Stimulated activated CD4-positive, alpha-beta T cell treated with anti-CD3 and anti-CD28 coated beads, Interleukin-1b, Interleukin-23, amount 100 ng/mL, for 4 hours (primary cell): ENCODE measurements around the gene CRYGN.

Experiments used
- DNase-seq, 2 donors: peaks; one replicate each; pipeline ENCODE4 v3.0.0-alpha.2; 2020; ENCODE audit warnings: low read depth in 2 of 2

The CRYGN gene

DNA sequence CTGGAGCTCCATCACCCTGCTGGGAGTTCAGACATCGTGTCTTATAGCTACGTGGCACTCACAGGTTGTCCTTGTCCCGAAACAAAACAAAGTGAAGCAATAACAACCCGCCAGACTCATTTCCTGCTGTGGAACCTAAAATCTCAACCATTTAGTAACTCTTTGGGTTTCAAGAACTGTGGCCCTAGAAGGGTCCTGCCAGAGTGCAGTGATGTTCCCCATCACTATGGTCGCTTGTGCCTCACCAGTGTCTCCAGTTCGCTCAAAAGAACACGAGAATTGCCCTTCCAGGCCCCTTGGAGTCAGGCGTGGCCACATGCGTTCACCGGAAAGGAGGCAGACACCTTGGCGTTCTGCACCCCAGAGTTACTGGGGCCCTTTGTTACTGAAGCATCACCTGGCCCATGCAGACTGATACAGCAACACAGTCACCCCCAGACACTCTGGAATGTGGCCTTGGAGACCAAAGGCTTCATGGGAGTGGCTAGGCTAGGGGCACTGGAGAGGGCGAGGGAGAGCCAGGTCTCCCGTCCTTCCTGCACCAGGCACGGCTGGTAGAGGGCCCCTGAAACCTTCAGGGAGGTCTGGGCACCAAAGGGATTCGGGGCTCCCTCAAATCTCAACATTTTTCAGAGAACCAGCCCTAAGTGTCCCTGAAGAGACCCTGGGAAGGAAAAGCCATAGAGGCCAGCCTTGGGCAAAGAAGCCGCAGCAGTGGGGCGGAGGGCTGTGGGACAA lies 908 bp downstream of the CRYGN start:
- no peak for DNase-seq

DNA sequence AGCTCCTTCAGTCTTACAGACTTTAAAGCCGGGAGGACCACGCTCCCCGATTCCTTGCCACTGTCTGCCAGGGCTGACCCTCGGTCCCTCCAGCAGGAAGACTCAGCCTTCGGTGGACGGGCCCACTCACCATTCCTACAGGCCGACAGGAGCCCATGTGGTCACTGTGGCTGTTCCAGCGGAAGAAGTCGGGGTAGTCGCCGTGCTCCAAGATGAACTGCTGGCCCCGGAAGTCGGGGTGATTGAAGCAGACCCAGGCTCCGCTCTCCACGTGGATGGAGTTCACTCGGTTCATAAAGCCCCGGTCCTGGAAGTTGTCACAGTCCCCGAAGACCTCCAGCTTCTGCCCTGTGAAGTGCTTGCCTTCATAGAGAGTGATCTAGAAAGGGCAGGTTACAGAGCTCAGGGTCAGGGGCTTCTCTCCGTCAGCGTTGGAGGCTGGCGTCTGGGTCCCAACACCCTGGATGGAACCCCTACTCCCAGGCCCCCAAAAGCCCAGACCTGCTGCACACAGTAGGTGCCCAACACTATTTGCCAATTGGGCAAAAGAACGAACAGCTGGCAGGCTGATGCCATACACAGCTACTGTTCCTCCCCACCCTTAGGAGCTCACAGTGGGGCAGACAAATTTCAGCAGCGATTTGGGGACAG lies 1.9 kb downstream of the CRYGN start:
- DNase-seq, result no peak

DNA sequence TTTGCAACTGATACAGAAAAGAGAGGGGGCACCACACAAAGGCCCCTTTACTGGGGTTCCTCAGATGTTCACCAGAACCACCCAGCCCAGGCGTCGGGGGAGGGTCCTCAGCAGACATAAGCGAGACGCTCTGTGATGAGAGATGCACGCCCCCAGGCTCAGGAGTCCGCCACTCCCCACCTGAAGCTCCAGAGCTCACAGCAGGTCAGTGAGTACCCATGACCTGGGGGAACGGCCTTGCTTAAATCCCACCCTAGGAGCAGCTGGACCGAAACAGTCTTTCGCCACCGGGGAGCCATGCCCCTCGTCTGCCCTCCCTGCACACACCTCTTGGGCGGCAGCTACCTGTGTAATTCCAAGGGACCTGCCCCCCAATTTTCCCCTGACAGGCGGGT lies 2.8 kb downstream of the CRYGN start:
- DNase-seq, result no peak

DNA sequence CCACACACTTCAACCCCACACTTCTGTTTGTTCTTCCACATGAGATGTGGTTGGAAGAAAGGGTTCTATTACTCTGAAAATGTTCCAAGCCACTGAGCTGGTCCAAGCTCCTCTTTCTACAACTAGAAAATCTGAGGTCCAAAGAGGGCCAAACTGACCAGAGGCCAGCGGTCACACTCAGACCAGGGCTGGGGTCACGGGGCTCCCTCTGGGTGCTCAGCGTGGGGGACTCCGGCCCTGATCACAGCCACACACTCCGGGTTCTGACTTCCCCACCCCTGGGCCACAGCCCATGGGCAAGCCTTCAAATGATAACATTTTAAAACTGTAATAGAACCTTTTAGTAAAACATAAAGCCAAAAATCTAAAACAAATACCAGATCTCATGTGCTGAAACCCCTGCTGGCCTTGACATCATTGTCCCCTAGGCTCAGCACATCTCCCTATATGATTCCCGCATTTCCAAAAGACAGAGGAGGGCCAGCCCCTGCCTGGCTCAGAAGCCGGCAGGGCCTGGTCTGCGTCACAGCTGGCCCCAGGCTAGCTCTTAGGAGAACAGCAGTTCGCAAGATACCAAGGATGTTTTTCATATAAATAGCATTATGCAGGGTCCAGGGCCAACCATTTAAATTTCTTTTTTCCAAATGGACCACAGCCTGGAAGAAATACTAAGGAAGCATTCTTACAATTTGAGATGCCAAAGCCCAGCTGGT lies 3.3 kb downstream of the CRYGN start:
- no peak for DNase-seq

DNA sequence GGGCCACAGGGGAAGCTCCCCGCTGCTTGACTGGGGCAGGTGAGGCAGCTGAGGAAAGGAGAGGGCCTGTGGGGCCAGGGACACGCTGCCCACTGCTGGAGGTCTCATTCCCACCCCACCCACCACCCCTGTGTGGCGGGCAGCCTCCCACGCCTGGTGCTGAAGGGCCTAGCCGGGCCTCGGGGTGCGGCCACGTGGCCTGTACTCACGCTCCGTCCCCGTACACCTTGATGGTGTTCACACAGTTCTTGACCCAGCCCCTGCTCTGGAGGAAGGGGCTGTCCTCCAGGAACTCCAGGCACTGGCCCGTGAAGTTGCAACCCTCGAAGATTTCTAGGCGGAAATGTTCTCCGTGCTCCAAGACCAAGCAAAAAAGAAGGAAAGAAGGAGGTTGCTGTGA lies 4.0 kb downstream of the CRYGN start:
- DNase-seq, result no peak

DNA sequence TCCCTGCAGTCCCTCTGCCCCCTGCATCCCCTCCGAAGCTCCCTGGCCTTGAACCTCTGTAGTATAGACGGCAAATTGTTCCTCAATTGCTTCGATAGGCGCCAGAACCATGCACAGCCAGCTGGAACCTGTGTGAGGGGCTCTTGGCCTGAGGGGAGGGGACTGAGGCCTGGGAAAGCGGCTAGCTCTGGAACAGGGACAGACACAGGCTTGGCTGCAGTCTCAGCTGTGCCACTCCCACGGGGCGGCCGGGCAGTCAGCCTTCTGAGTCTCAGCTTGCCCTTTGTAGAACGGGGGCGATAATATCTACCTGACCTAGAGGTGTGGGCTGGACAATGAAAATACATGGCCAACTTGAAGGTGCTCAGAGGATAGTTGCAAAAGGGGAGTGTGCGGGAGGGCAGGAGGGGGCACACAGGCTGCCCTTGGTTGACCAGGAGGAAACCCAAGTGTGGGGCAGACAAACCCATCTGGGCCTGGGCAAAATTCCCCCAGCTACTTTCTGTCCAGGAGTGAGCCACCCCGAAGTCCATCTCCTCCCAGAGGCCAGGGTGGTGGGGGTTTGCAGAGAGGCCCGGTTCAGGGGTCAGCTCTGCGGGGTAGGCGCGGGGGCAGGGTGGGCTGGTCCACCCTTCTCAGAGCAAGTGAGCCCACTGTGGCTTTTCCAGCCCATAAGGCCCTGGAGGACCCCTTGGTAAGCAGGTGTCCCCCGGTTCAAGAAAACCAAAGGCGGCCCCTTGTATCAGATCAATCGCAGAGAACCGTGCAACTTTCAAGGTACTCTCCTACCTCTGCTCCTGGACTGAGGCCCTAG lies 4.6 kb downstream of the CRYGN start:
- no peak for DNase-seq

DNA sequence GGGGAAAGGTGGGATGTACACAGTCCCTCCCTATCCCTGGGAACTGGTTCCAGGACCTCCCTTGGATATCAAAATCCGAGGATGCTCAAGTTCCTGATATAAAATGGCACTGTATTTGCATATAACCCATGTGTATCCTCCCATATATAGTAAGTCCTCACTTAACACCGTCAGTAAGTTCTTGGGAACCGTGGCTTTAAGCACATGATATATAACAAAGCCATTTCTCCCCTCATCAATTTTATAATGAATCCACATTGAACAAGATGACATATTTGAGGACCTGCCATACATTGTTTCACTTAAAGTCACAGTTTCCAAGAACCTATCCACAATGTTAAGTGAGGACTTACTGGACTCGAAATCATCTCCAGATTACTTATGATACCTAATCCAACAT lies 5.4 kb downstream of the CRYGN start:
- DNase-seq, result no peak

DNA sequence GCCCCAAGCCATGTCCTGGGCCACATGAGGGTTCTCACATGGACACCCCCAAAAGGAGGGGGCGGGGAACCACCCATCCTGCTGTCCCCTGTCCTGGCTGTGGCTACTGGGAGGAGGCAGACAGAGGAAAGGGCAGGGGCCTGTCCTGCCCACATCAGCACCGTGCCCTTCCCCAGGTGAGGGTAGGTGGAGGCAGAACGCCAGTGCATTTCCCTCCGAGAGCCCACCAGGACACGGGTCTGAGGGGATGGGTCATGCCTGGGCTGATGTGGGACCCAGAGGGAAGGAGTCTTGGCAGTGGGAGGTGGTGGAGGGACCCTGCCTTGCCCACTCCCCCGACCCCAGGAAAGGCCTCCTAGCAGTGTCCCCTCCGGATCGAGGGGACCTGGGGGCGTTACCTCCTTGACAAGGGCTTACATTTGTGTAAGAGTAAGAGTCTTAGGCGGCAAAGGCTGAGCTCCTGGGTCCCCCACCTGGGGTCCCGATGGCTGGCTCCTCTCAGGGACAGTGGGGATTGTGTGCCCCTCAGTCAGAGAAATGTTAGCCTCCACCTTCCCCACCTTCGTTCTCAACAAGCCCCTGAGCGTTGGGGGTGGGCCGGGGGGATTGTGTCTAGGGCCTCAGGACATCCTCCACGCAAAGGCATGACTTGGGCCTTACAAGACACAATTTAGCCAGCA lies 6.1 kb downstream of the CRYGN start:
- DNase-seq, result no peak

DNA sequence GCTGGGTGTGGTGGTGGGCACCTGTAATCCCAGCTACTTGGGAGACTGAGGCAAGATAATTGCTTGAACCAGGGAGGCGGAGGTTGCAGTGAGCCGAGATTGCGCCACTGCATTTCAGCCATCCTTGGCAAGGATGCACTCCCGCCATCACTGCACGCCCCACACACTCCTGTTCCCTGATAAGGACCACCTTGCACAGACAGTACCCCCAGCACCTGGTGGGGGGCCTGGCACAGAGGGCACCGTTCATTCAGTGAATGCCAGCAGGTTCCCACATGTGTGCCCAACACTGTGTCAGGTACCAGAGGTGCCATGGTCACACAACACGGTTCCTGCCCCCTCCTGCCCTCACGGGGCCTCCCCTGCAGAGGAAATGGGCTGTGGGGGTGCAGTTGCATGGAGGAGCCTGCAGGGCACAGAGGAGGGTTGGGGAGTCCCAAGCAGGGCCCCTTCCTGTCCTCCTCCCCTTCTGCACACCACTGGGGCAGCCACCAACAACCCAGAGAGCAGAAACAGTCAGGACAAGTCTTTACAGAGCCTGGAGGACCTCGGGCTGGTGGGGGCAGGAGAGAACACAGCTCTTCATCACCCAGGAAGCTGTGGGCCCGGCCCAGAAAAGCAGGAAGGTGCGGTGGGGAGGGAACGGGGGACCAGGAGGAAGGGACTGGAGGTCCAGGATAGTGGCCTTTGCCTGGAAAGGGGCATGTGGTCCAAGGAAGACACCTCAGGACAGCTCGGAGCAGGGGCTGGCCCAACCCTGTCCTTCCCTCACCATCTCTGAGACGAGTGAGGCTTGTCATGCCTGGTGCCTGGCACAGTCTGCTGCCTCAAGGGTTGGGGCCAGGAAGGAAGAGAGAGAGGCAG lies 7.1 kb downstream of the CRYGN start:
- peak in 1 of 2 donors; percentile 26 for DNase-seq

DNA sequence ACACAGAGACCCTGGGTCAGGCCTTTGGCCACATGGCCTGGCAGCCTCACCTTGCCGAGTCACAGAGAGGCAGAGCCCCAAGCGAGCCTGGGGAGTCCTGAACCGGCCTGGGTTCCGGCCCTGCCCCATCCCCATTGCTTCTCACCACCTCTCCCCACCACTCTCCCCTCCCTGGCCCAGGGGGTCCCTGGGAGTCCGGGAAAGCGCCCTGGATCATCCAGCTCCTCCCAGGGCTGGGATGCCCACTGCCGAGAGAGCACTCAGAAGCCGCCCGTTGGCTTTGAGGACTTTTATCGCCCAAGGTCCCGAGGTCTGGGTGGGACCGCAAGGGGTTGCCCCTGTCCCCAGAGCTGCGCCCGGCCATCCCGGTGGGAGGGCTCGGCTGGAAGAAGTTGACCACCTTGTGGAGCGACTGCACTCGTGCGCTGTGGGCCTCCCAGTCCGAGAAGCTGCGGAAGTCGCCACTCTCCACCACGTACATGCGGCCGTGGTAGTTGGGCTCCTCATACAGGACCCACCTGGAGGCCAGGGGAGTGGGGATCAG lies 8.1 kb downstream of the CRYGN start:
- DNase-seq, result no peak

DNA sequence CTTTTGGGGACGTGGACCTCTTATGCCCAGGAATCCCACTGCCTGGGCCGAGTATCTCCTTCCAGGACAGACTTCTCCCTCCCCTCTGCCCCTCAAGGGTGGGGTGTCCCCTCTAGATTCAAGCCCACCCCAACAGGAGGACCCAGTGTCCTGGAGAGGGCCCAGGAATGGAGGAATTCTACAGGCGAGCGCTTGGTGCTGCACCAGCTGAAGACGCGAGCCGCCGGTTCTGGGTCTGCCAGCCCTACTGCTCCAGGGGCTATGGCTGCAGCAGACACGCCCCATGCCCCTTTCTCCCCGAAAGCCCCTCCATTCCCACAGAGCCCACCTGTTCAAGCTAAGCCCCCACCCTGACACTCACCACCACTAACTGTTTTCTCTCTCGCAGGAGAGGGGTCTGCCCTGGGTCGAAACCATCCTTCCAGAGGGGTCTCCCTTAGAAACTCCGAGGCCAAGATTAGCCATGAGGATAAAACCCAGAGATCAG lies 8.6 kb downstream of the CRYGN start:
- no peak for DNase-seq

DNA sequence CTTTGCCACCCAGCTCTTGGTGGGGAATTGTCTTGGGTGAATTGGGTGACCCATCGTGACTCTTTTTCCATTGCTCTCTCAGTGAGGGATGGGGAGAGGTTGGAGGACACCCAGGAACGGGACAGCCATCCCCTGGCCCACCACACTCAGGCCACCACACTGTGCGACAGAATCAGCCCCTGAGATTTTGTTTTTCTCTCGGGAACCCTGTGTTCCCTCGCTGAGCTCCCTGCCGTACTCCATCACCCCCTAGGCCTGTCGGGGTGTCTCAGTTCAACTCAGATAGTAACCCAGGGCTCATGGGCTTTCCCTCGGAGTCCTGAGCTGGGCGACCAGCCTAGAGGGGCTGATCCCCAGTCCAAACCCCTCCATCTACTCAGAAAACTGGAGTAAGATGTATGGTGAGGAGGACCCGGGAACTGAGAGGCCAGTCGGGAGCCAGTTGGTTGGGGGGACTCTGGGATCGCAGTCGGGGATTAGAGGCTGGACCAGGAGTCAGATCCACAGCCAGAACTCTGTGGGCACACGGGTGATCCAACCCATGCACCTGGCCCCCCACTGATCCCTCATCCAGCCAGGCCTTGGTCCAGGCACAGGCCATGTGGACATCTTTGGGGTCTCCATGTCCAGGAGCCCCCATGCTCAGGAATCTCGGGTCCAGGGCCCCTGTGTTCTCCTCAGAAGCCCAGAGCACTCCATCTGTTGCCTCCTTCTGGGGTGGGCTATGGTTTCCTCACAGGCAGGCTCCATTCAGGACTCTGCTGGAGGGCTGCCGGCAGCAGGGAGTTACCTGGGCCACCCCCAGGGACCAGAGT lies 9.3 kb downstream of the CRYGN start:
- DNase-seq, result no peak

DNA sequence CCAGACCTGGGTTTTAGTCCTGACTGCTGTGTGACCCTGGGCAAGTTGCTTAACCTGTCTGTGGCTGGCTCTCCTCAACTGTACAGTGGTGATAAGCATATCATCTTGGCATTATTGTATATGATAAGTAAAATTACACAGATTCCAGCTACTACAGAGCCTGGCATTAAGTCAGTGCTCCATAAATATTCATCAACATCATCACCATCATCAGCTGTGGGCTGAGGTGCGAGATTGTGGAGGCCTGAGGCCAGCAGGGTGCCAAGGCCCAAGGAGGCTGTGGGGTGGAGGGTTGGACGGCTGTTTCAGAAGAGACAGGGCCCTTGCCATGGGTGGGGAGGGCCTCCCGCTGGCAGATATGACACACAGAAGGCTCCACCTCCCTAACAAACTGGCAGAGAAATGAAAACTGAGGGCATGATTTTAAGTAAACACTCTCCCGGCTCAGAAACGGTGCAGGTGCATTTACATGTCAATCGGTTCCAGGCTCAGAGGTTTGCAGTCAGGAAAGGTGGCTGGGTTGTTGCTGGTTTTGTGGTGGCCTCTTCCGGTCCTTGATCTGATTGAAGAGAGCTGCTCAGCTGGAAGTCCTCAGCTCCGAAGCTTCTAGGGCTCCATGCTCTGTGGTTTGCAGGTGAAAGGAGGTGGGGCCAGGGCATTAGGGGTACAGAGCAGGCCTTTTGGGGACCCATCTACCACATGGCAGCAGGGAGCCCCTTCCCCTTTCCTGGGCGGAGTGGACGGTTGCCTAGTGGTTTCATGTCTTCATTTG lies 10.2 kb downstream of the CRYGN start:
- no peak for DNase-seq

DNA sequence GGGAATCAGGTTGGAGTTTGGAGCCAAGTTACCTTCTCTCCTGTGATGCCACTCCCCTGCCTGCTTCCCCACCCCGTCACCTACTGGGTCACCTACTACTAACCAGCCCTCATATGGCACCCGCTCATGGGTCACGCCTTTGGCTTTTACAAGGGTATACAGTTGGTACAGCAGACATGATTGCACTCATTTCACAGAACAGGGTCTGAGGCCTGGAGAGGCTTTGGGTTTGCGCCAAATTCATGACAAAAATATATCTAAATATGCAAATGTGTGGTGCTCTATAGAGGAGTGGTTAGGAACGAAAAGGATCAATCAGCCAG lies 10.7 kb downstream of the CRYGN start:
- DNase-seq, result no peak

DNA sequence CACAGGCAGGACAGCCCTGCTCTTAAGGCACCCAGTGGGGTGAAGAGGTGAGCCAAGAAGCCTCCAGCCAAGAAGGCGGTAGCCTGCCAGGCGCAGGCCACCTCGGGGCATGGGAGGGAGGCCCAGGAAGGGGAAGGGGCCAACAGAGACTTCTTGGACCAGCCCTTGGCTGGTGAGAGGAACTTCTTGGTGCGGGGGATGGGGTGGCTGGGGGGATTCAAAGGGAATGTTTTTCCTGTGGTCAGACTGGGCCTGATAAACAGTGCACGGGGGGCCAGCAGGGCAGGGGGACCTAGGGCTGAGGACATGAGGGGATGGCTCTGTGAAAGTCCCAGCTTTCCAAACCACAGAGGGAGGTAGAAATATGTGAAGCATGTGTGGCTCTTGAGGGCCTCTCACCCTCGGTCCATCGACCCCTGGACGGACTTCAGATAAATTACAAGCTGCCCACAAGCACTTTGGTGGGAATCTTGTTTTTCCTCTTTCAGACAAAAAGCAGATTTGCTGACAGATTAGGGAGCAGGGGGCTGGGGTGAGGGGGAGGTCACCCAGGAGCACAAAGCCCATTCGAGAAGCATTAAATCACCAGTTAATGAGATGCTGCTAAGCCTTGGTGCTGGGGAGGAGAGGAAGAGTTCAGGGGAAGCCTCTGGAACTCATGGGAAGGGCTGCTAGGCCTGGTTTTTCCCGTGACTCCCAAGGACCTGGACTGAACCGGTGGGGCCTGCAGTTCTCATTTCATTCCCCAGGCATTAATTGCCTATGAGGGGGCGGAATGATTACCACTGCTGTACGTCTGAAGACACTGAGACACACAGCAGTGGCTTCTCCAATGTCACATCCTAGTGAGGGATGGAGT lies 11.3 kb downstream of the CRYGN start:
- DNase-seq, result no peak

DNA sequence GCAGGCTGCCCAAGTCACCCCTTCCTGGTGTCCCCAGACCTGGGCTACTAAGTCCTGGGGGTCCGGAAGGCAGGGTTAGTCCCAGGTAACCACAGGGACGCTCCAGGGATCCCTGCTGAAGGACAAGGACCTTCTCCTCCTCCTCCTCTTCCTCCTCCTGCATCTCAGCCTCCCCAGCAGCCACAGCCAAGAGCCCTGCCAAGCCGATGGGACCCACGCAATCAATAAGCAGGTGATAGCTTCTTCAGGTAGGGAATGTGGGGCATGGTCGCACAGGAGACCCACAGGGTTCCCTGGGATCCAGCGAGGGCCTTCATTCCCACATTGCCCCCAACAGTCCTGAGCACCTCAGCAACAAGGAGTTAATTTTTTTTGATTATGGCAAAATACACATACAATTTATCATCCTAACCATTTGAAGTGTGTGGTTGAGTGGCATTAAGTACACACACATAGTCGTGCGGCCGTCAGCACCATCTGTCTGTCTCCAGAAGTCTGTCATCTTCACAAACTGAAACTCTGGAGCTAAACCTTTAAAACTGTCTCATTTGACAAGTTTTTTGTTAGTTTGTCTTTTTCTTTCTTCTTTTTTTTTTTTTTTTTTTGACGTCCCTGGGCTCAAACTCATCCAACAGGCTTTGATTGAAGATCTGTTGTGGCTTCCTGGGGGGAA lies 12.1 kb downstream of the CRYGN start:
- no peak for DNase-seq
